Endothelial cell of umbilical vein (primary cell): ENCODE measurements around the gene FUT4. TPM values are rescaled to one million over a fixed set of nuclear protein-coding genes. Genes with fewer than 3 reads are reported as not detected.

Experiments used
- BruUV-seq: library from RNA; stranded (reverse); fragments of 400-500 nt; replicated peaks from 2 replicates; lab custom pipeline; 2021; lab: Mats Ljungman, UMichigan
- CTCF ChIA-PET: fragments of 300-600, 350-600 bp; sonication (Branson Sonifier 250); formaldehyde crosslinking; loops from one replicate; lab custom pipeline; 2021; ENCODE audit warnings: antibody characterized with exemption, inconsistent platforms; lab: Charles Lee
- POLR2A ChIA-PET: fragments of 300-600, 350-600 bp; sonication (Branson Sonifier 250); formaldehyde crosslinking; loops from one replicate; lab custom pipeline; 2021; ENCODE audit warnings: antibody characterized with exemption, inconsistent platforms; lab: Charles Lee
- DNase-seq: peaks from one replicate; pipeline ENCODE4 v3.0.0-alpha.2; 2011; ENCODE audit warnings: low read depth, low spot score
- FAIRE-seq: peaks from 2 replicates; lab custom pipeline; 2011; peaks lifted over from hg19 to GRCh38; lab: Jason Lieb, UNC
- H2AFZ ChIP-seq: 2 replicates; pipeline ENCODE4 v1.6.0; 2012; ENCODE audit warnings: low read depth, low read length, control low read depth, inconsistent platforms
- H3K27ac ChIP-seq: 2 replicates; pipeline ENCODE4 v1.5.1; 2011; ENCODE audit warnings: low read depth, mild to moderate bottlenecking, control low read depth, low read length, moderate library complexity; ENCODE audit not compliant: insufficient read depth
- H3K27me3 ChIP-seq, 2 experiments: 2 replicates each; pipeline versions ENCODE4 v1.6.0 to v1.6.1; 2011; ENCODE audit warnings: low read length in 2 of 2, mixed read lengths in 1 of 2; ENCODE audit not compliant: control insufficient read depth in 2 of 2, insufficient read depth in 2 of 2
- H3K36me3 ChIP-seq, 2 experiments: 2 replicates in 1 of 2; 3 replicates in 1 of 2; pipeline ENCODE4 v1.5.1; 2011; ENCODE audit warnings: low read length in 2 of 2, mild to moderate bottlenecking in 1 of 2, moderate library complexity in 1 of 2; ENCODE audit not compliant: control insufficient read depth in 2 of 2, insufficient read depth in 2 of 2; ENCODE audit errors: extremely low read depth in 1 of 2
- H3K4me1 ChIP-seq: 3 replicates; pipeline ENCODE4 v1.5.1; 2011; ENCODE audit warnings: mild to moderate bottlenecking, low read length; ENCODE audit not compliant: control insufficient read depth, insufficient read depth; ENCODE audit errors: extremely low read depth
- H3K4me2 ChIP-seq: 2 replicates; pipeline ENCODE4 v1.6.1; 2011; ENCODE audit warnings: low read length, control low read depth, mixed read lengths; ENCODE audit not compliant: insufficient read depth
- H3K4me3 ChIP-seq, 3 experiments: fragments of 200-600 bp in 1 of 3; sonication (generic), shearing (Covaris generic) in 1 of 3; replicated peaks in 1 of 3; 2 replicates each; pipeline ENCODE4 v1.5.1; 2011 to 2016; ENCODE audit warnings: control low read depth in 3 of 3, low read length in 3 of 3, mild to moderate bottlenecking in 2 of 3, inconsistent platforms in 1 of 3, low read depth in 1 of 3, moderate library complexity in 1 of 3; ENCODE audit not compliant: insufficient read depth in 1 of 3
- H3K79me2 ChIP-seq: 2 replicates; pipeline ENCODE4 v1.6.0; 2012; ENCODE audit warnings: low read length, inconsistent platforms; ENCODE audit not compliant: control insufficient read depth, insufficient read depth
- H3K9ac ChIP-seq: replicated peaks from 2 replicates; pipeline ENCODE3; 2011; ENCODE audit warnings: low read length, control low read depth; ENCODE audit not compliant: insufficient read depth; ENCODE audit errors: extremely low read depth
- H3K9me1 ChIP-seq: replicated peaks from 3 replicates; pipeline ENCODE4 v1.6.0; 2011; ENCODE audit warnings: mild to moderate bottlenecking, low read length; ENCODE audit not compliant: control insufficient read depth, insufficient read depth; ENCODE audit errors: extremely low read depth
- H3K9me3 ChIP-seq: replicated peaks from 2 replicates; pipeline ENCODE4 v1.5.1; 2012; ENCODE audit warnings: low read length, inconsistent platforms; ENCODE audit not compliant: control insufficient read depth, insufficient read depth
- H4K20me1 ChIP-seq: replicated peaks from 2 replicates; pipeline ENCODE3; 2011; ENCODE audit warnings: mild to moderate bottlenecking, low read length; ENCODE audit not compliant: control insufficient read depth, insufficient read depth; ENCODE audit errors: extremely low read depth
- CTCF ChIP-seq, 2 donors: IDR thresholded peaks; 1 replicate in 1 of 2; 2 replicates in 1 of 2; pipeline ENCODE4 v1.5.1; 2011; ENCODE audit warnings: low read length in 2 of 2, mild to moderate bottlenecking in 2 of 2, moderate library complexity in 2 of 2, control low read depth in 1 of 2, inconsistent platforms in 1 of 2, low read depth in 1 of 2; ENCODE audit not compliant: insufficient read depth in 1 of 2; ENCODE audit errors: extremely low read depth in 1 of 2
- EZH2 ChIP-seq: IDR thresholded peaks from 2 replicates; pipeline ENCODE4 v1.6.1; 2012; ENCODE audit warnings: borderline replicate concordance, low read depth, mild to moderate bottlenecking, moderate library complexity, low read length, inconsistent platforms; ENCODE audit not compliant: severe bottlenecking
- FOS ChIP-seq: IDR thresholded peaks from 2 replicates; pipeline ENCODE4 v1.6.1; 2011; ENCODE audit warnings: mild to moderate bottlenecking, low read length, moderate library complexity, borderline replicate concordance; ENCODE audit not compliant: insufficient read depth
- GATA2 ChIP-seq: IDR thresholded peaks from 2 replicates; pipeline ENCODE4 v1.7.0; 2011; ENCODE audit warnings: low read depth, mild to moderate bottlenecking, moderate library complexity, mixed read lengths, low read length; ENCODE audit not compliant: insufficient read length, insufficient read depth
- JUN ChIP-seq: IDR thresholded peaks from 2 replicates; pipeline ENCODE4 v1.6.1; 2011; ENCODE audit warnings: borderline replicate concordance, low read depth; ENCODE audit not compliant: insufficient read length, insufficient read depth
- MAX ChIP-seq: IDR thresholded peaks from 2 replicates; pipeline ENCODE4 v1.6.1; 2011; ENCODE audit not compliant: insufficient read depth, insufficient read length
- MYC ChIP-seq: IDR thresholded peaks from one replicate; pipeline ENCODE4 v1.6.1; 2011; ENCODE audit warnings: mild to moderate bottlenecking, low read depth, low read length
- POLR2A ChIP-seq: IDR thresholded peaks from 2 replicates; pipeline ENCODE4 v1.6.1; 2012; ENCODE audit warnings: low read depth, mild to moderate bottlenecking, control low read depth, low read length
- POLR2AphosphoS5 ChIP-seq: IDR thresholded peaks from 2 replicates; pipeline ENCODE4 v1.6.1; 2012; ENCODE audit warnings: low read depth, mild to moderate bottlenecking, control low read depth, low read length, moderate library complexity; ENCODE audit not compliant: insufficient read depth
- dilution Hi-C: fragments of 300-500 bp; cut with MboI; formaldehyde crosslinking; loops from one replicate; pipeline ENCODE4 v1.15.0; 2019; ENCODE audit warnings: low sequenced_read_pairs; ENCODE audit not compliant: extremely low pct_ligation_motif_present
- intact Hi-C: fragments of 100-400 bp; cut with micrococcal nuclease; formaldehyde crosslinking; loops from one replicate; pipeline ENCODE4 v1.10.0; 2022
- polyA plus RNA-seq, 4 experiments: library from polyadenylated mRNA; depleted of rRNA in 3 of 4; stranded (reverse) in 3 of 4; unstranded in 1 of 4; fragments of >200 nt; gene quantifications; 2 replicates each; pipeline versions ENCODE4 v1.2.1 to v1.2.3, GENCODE V29; 2011 to 2012; ENCODE audit warnings: missing spikeins in 1 of 4
- total RNA-seq: library from RNA; stranded (reverse); gene quantifications from 2 replicates; pipeline ENCODE4 v1.2.3, GENCODE V29; 2021

FUT4 gene
- total and polyA plus RNA-seq, 2 donors (not counting 3 experiments of a cell fraction or from before 2014, with no cell fraction given) = 2.4 to 5.3 TPM

- FAIRE-seq (no peak), DNase-seq (no peak)
- no peaks in the 10 kb centered on the region for H3K27me3 ChIP-seq
- dilution Hi-C loops (no loop called here), intact Hi-C loops (loop anchor here (5.0 kb wide), 1 partner anchor 1268 kb away; no protein-coding TSS in a partner anchor)
- no peaks in the 10 kb centered on the region for H4K20me1 ChIP-seq
- no peak overlapping the region for H3K4me2 ChIP-seq
- H3K9me3 ChIP-seq = no peaks in the 10 kb centered on the region
- H3K9ac ChIP-seq = no peak overlapping the region
- no peaks in the 10 kb centered on the region for H3K4me1 ChIP-seq
- no peak overlapping the region for H2AFZ ChIP-seq
- H3K27ac ChIP-seq = no peak overlapping the region
- CTCF ChIA-PET = no interaction called here
- peaks cover 3 to 5% of the 10 kb centered on the region in 2 experiments for H3K36me3 ChIP-seq
- no peak overlapping the region for H3K4me3 ChIP-seq
- H3K79me2 ChIP-seq = peaks cover 1% of the 10 kb centered on the region
- no TSS peak for BruUV-seq
- POLR2A ChIA-PET = no interaction called here
- H3K9me1 ChIP-seq = no peaks in the 10 kb centered on the region
- TF ChIP-seq POLR2A (no peak), JUN (no peak), MAX (no peak), CTCF (IDR thresholded peaks at IDR 0.05; ENCODE audit: extremely low read depth in 1 of 2, insufficient read depth in 1 of 2, low read depth in 1 of 2, low read length in 2 of 2) (no peak), POLR2AphosphoS5 (no peak), MYC (no peak), EZH2 (no peak), GATA2 (no peak), FOS (no peak)
Measured at GRCh38 chr11:94500181-94500580, 43.5 kb upstream of the FUT4 start.
